ENCODE measurements around the gene CEP135.
"Not testable (repeated sequence)": the region's sequence is repeated elsewhere in the genome, so short reads cannot be mapped to it uniquely, and the experiment has no call there.

The CEP135 gene

DNA sequence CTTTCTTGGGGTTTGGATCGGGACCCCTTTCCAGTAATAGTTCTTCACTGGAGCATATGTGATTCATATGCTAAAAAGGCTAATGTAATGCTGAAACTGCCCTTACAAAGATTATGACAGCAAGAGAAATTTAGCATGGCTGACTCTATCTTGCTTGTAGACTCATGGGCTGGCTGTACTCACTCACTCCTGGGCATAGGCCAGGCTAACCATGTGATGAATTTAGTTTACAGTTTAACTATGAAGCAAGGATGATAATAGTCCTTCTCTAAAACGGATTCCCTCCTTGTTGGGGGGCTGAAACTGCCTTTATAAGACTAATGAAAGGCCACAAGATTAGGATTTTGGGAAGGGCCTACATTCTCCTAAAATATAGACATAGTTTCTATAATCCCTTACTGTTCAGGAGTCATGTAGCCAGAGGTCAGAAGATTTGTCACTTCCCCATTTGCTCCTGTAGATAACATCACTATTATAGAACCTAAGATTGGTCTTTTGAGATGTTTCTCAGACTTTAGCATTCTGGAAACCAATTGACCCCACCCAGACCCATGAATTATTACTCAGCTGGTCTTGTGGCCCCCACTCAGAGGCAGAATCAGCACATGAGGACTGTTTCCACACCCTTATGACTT, 20.8 kb upstream of the CEP135 start:
- TF ChIP-seq, protein P1, sequence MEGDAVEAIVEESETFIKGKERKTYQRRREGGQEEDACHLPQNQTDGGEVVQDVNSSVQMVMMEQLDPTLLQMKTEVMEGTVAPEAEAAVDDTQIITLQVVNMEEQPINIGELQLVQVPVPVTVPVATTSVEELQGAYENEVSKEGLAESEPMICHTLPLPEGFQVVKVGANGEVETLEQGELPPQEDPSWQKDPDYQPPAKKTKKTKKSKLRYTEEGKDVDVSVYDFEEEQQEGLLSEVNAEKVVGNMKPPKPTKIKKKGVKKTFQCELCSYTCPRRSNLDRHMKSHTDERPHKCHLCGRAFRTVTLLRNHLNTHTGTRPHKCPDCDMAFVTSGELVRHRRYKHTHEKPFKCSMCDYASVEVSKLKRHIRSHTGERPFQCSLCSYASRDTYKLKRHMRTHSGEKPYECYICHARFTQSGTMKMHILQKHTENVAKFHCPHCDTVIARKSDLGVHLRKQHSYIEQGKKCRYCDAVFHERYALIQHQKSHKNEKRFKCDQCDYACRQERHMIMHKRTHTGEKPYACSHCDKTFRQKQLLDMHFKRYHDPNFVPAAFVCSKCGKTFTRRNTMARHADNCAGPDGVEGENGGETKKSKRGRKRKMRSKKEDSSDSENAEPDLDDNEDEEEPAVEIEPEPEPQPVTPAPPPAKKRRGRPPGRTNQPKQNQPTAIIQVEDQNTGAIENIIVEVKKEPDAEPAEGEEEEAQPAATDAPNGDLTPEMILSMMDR (IDR thresholded peaks at IDR 0.05): no peak
- no peak overlapping the region for H3K27ac ChIP-seq
- no peak for DNase-seq (ENCODE audit: low spot score)
- no peak overlapping the region for H3K4me3 ChIP-seq

GRCh38 chr4:55928846-55929245, 19.9 kb upstream of the CEP135 start:
- Histone ChIP-seq H3K4me3 (no peak overlapping the region), H3K27ac (no peak overlapping the region)
- TF ChIP-seq, protein P1 (IDR thresholded peaks at IDR 0.05): no peak
- DNase-seq (ENCODE audit: low spot score): no peak

DNA sequence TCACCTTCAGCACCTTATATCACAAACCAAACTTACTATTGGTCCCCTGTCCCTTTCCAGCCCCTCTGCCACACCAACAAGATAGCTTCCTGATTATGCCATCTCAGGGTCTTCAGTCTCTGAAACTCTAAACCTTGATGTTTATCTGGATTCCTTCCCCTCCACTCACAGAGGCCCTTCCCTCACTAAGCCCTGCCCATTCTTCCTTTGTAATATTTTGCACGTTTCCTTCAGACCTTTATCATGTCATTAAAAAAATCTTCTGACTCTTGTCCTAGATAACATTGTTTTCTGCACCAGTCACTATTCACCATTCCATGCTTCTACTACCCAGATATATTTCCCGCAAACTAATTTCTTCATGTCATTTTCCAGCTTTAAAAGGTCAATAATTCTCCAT, 17.7 kb upstream of the CEP135 start:
- Histone ChIP-seq H3K27ac (no peak overlapping the region), H3K4me3 (no peak overlapping the region)
- DNase-seq (ENCODE audit: low spot score): no peak
- TF ChIP-seq, protein P1 (IDR thresholded peaks at IDR 0.05): no peak

DNA sequence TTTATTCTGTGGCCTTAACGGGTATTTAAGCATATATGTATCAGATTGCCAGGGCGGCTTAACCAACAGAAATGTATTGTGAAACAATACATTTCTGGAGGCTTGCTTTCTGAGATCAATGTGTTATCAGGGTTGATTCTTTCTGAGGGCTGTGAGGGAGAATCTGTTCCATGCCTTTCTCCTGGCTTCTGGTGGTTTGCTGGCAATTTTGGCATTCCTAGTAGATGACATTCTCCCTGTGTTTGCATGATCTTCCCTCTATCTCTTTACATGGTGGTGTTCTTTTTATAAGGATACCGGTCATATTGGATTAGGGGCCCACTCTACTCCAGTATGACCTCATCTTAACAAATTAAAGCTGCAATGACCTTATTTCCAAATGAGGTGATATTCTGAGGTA, 16.9 kb upstream of the CEP135 start:
- TF ChIP-seq, protein P1 (IDR thresholded peaks at IDR 0.05): no peak
- no peak overlapping the region for H3K27ac ChIP-seq
- H3K4me3 ChIP-seq: no peak overlapping the region
- DNase-seq (ENCODE audit: low spot score): no peak

DNA sequence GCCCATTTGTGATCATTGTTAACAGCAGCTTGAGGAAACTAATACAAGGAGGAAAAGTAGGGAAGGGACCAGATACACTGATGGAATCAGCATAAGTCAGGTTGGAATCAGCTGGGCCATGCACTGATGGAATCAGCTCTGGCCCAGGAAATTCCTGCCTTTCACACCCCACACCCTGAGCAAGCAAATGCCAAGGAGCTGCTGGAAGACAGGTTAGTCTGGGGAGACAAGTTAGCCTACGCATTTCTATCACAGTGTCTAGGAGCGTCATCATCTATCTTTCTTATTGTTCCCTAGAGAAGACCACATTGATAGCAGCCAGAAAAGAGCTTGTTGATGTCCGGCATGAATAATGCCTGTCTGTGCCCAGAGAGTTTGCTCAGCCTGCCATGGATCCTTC, 16.2 kb upstream of the CEP135 start:
- Histone ChIP-seq H3K27ac (no peak overlapping the region), H3K4me3 (no peak overlapping the region)
- TF ChIP-seq, protein P1 (IDR thresholded peaks at IDR 0.05): no peak
- DNase-seq (ENCODE audit: low spot score): no peak

GRCh38 chr4:55933611-55934010, 15.1 kb upstream of the CEP135 start:
- no peak for DNase-seq (ENCODE audit: low spot score)
- no peak overlapping the region for H3K27ac ChIP-seq
- no peak overlapping the region for H3K4me3 ChIP-seq
- TF ChIP-seq, protein P1 (IDR thresholded peaks at IDR 0.05): no peak

- not testable (repeated sequence) for H3K27ac ChIP-seq, H3K4me3 ChIP-seq
These were observed 12.8 kb upstream of the CEP135 start for GRCh38 chr4:55935907-55936306.

More at GRCh38 chr4:55935907-55936306, 12.8 kb upstream of the CEP135 start:
- DNase-seq (ENCODE audit: low spot score): not testable (repeated sequence)

Measured in coronary artery (tissue), 2 donors.